GM12878 (cell line): ENCODE data around the gene MSH6. TPM values are rescaled to one million over a fixed set of nuclear protein-coding genes. Genes with fewer than 3 reads are reported as not detected.

Experiments used
- ATAC-seq: fragments of 200-7000 bp; cut with Tn5 transposase; 3 replicates; pipeline ENCODE4 v1.9.1; 2020; ENCODE audit warnings: mild to moderate bottlenecking, moderate library complexity
- BruUV-seq: library from RNA; stranded (reverse); fragments of 400-500 nt; replicated peaks from 2 replicates; lab custom pipeline; 2021; lab: Mats Ljungman, UMichigan
- CTCF ChIA-PET: fragments of 300-600 bp; sonication (Branson Sonifier 250); formaldehyde crosslinking; extraction: SDS; loops from one replicate; lab custom pipeline; 2021; ENCODE audit warnings: inconsistent platforms; lab: Yijun Ruan, JAX
- POLR2A ChIA-PET: fragments of 350-600 bp; formaldehyde crosslinking; extraction: SDS; loops from one replicate; lab custom pipeline; 2021; ENCODE audit warnings: inconsistent platforms; lab: Charles Lee
- RAD21 ChIA-PET: fragments of 300-600 bp; sonication (Branson Sonifier 250); formaldehyde crosslinking; loops from one replicate; lab custom pipeline; 2023; ENCODE audit warnings: antibody characterized with exemption; ENCODE audit not compliant: unreplicated experiment; lab: Charles Lee
- SMC1A ChIA-PET: fragments of 300-600 bp; sonication (Branson Sonifier 250); formaldehyde crosslinking; loops from one replicate; lab custom pipeline; 2023; ENCODE audit not compliant: unreplicated experiment, uncharacterized antibody; lab: Charles Lee
- DNase-seq: peaks from one replicate; pipeline ENCODE4 v3.0.0-alpha.2; 2011; ENCODE audit warnings: low read depth, low spot score
- FAIRE-seq: peaks from 3 replicates; lab custom pipeline; 2011; peaks lifted over from hg19 to GRCh38; lab: Jason Lieb, UNC
- H2AFZ ChIP-seq: 2 replicates; pipeline ENCODE4 v1.6.0; 2011; ENCODE audit warnings: low read depth, low read length, control low read depth; ENCODE audit not compliant: control insufficient read depth
- H3K27ac ChIP-seq: 2 replicates; pipeline ENCODE4 v1.5.1; 2011; ENCODE audit warnings: control low read depth; ENCODE audit not compliant: control insufficient read depth, insufficient read depth
- H3K27me3 ChIP-seq, 2 experiments: replicated peaks in 1 of 2; 2 replicates each; pipeline versions ENCODE4 v1.6.0 to v1.6.1; 2011; ENCODE audit warnings: low read length in 1 of 2; ENCODE audit not compliant: control insufficient read depth in 2 of 2, insufficient read depth in 2 of 2
- H3K36me3 ChIP-seq, 2 experiments: 2 replicates each; pipeline ENCODE4 v1.5.1; 2011; ENCODE audit warnings: low read length in 1 of 2; ENCODE audit not compliant: control insufficient read depth in 2 of 2, insufficient read depth in 2 of 2
- H3K4me1 ChIP-seq: 2 replicates; pipeline ENCODE4 v1.6.1; 2011; ENCODE audit warnings: mild to moderate bottlenecking, low read length, moderate library complexity, mixed read lengths; ENCODE audit not compliant: control insufficient read depth, insufficient read depth
- H3K4me2 ChIP-seq: 2 replicates; pipeline ENCODE4 v1.6.0; 2011; ENCODE audit warnings: control low read depth; ENCODE audit not compliant: control insufficient read depth, insufficient read depth
- H3K4me3 ChIP-seq: fragments of 200-600 bp; sonication (generic); 2 replicates; pipeline ENCODE4 v1.5.1; 2016
- H3K79me2 ChIP-seq: 2 replicates; pipeline ENCODE4 v1.6.0; 2011; ENCODE audit warnings: low read length; ENCODE audit not compliant: control insufficient read depth, insufficient read depth
- H3K9ac ChIP-seq: 2 replicates; pipeline ENCODE4 v1.8.0; 2011; ENCODE audit warnings: low read length, control low read depth, mixed read lengths; ENCODE audit not compliant: control insufficient read depth, insufficient read depth
- H3K9me3 ChIP-seq: replicated peaks from 3 replicates; pipeline ENCODE4 v1.5.1; 2011; ENCODE audit warnings: mild to moderate bottlenecking, low read length; ENCODE audit not compliant: control insufficient read depth, insufficient read depth
- H4K20me1 ChIP-seq: 2 replicates; pipeline ENCODE4 v1.6.0; 2011; ENCODE audit not compliant: control insufficient read depth, insufficient read depth
- ATF2 ChIP-seq: IDR thresholded peaks from 2 replicates; pipeline ENCODE4 v1.6.1; 2012; ENCODE audit warnings: low read length, inconsistent platforms
- E4F1 ChIP-seq: fragments of 450-650 bp; IDR thresholded peaks from 2 replicates; pipeline ENCODE4 v1.6.1; 2018; ENCODE audit warnings: borderline replicate concordance, mild to moderate bottlenecking; ENCODE audit not compliant: partially characterized antibody
- FOXM1 ChIP-seq: IDR thresholded peaks from 2 replicates; pipeline ENCODE4 v1.6.1; 2012; ENCODE audit warnings: low read depth, mild to moderate bottlenecking, inconsistent platforms, low read length, moderate library complexity
- MYB ChIP-seq: fragments of 150-350 bp; IDR thresholded peaks from 2 replicates; pipeline ENCODE4 v1.6.1; 2014; ENCODE audit warnings: mild to moderate bottlenecking, low read depth, low read length, borderline replicate concordance
- PML ChIP-seq: IDR thresholded peaks from 2 replicates; pipeline ENCODE4 v1.6.1; 2012; ENCODE audit warnings: low read length, inconsistent platforms
- REST ChIP-seq: IDR thresholded peaks from 2 replicates; pipeline ENCODE4 v1.6.1; 2012; ENCODE audit warnings: mild to moderate bottlenecking, low read depth, low read length
- SUPT20H ChIP-seq: IDR thresholded peaks from 2 replicates; pipeline ENCODE4 v1.6.1; 2011; ENCODE audit warnings: low read depth, mild to moderate bottlenecking, low read length, moderate library complexity, borderline replicate concordance; ENCODE audit not compliant: control insufficient read depth
- TBL1XR1 ChIP-seq: IDR thresholded peaks from 2 replicates; pipeline ENCODE4 v1.6.1; 2012; ENCODE audit warnings: low read depth, low read length, improper control_type of control experiment
- WRNIP1 ChIP-seq: IDR thresholded peaks from 2 replicates; pipeline ENCODE4 v1.6.1; 2011; ENCODE audit warnings: low read depth, low read length, improper control_type of control experiment, borderline replicate concordance
- ZBTB40 ChIP-seq: fragments of 450-650 bp; IDR thresholded peaks from 2 replicates; pipeline ENCODE4 v1.6.1; 2016; ENCODE audit warnings: mild to moderate bottlenecking, moderate library complexity, borderline replicate concordance
- WGBS: methylation state at CpG from one replicate; pipeline ENCODE4 v1.1.6; 2016; ENCODE audit warnings: low lambda C conversion rate; ENCODE audit not compliant: insufficient replicate concordance, insufficient coverage; ENCODE audit errors: missing lambda C conversion rate; 5-methylcytosine and 5-hydroxymethylcytosine counted together
- in situ Hi-C: fragments of 300-500 bp; cut with MboI; formaldehyde crosslinking; loops from 9 replicates; pipeline ENCODE4 v1.14.3; 2018; ENCODE audit warnings: mixed read lengths
- intact Hi-C: fragments of 100-400 bp; cut with micrococcal nuclease; formaldehyde crosslinking; loops from one replicate; pipeline ENCODE4 v1.14.2; 2022; ENCODE audit not compliant: unreplicated experiment
- polyA plus RNA-seq, 11 experiments: library from polyadenylated mRNA; depleted of rRNA in 4 of 11; unstranded in 6 of 11; stranded (reverse) in 5 of 11; fragments of >200 nt; fragmentation: Nextera tagmentation in 4 of 11; fragmentation: Illumina TruSeq in 1 of 11; extraction: Ambion mirVana in 4 of 11; extraction: Trizol in 1 of 11; gene quantifications; 1 replicate in 1 of 11; 2 replicates in 10 of 11; pipeline versions ENCODE4 v1.2.1 to v1.2.3, GENCODE V29; 2011 to 2016; ENCODE audit warnings: inconsistent platforms in 2 of 11, missing spikeins in 2 of 11, low read depth in 1 of 11
- total RNA-seq, 4 experiments: library from RNA; depleted of rRNA in 3 of 4; stranded (reverse); fragments of >200 nt in 3 of 4; fragmentation: Illumina TruSeq in 1 of 4; extraction: Trizol in 1 of 4; gene quantifications; 2 replicates each; pipeline versions ENCODE4 v1.2.1 to v1.2.3, GENCODE V29; 2013 to 2021

The MSH6 gene
- total and polyA plus RNA-seq, 10 of the 15 experiments (the other 5 are each of a cell fraction or from before 2014, with no cell fraction given): 12.4 to 108 (median 67.4) TPM

GRCh38 chr2:47751856-47752414, 31.0 kb upstream of the MSH6 start:
- Histone ChIP-seq H3K4me2 (peak overlapping the region; percentile 52), H3K27me3 (no peaks in the 10 kb centered on the region), H3K4me3 (no peak overlapping the region), H4K20me1 (no peaks in the 10 kb centered on the region), H3K36me3 (no peaks in the 10 kb centered on the region), H3K79me2 (no peaks in the 10 kb centered on the region), H2AFZ (peak overlapping the region; percentile 54), H3K9ac (peak overlapping the region; percentile 49), H3K27ac (peak overlapping the region; percentile 87), H3K9me3 (peaks cover 8% of the 10 kb centered on the region; the same call in 2 of the 3 replicates), H3K4me1 (peaks cover 33% of the 10 kb centered on the region)
- ATAC-seq: peak; percentile 6
- ChIA-PET SMC1A (interaction anchor here (1.1 to 4.5 kb wide), 10 partner anchors 10 to 364 kb away, joined by 3 to 36 read pairs (median 4); no protein-coding TSS in a partner anchor), RAD21 (interaction anchor here (0.9 to 6.0 kb wide), 9 partner anchors 10 to 451 kb away, joined by 3 to 54 read pairs (median 5); partner anchors contain the start of gene MSH6), CTCF (interaction anchor here (0.6 to 2.1 kb wide), 9 partner anchors 11 to 417 kb away, joined by 3 to 6 read pairs (median 3); no protein-coding TSS in a partner anchor), POLR2A (interaction anchor here (0.7 to 4.2 kb wide), 3 partner anchors 27 to 231 kb away, joined by 7 to 43 read pairs (median 8); no protein-coding TSS in a partner anchor)
- intact Hi-C loops (loop anchor here (1.0 kb wide), 1 partner anchor 28 kb away; no protein-coding TSS in a partner anchor), in situ Hi-C loops (no loop called here)
- 13% methylated on average over 10 of the region's 10 CpGs for WGBS
- TSS peak; percentile 99 for BruUV-seq
- DNase-seq: no peak
- no peak for FAIRE-seq
- TF ChIP-seq E4F1: no peak
- no peak for TF ChIP-seq REST
- TF ChIP-seq SUPT20H: no peak
- TF ChIP-seq FOXM1: no peak
- TF ChIP-seq TBL1XR1: no peak
- TF ChIP-seq PML: no peak
- TF ChIP-seq WRNIP1: no peak
- no peak for TF ChIP-seq ATF2
- TF ChIP-seq ZBTB40: 0 out of 2 replicates have a peak, but pooled peaks have one; percentile 19
- no peak for TF ChIP-seq MYB
